NCI-H226 (cell line): ENCODE results near the gene FREM2.

Experiments used
- DNase-seq: peaks from one replicate; pipeline ENCODE4 v3.0.0-alpha.2; 2015

Gene FREM2

GRCh38 chr13:38905861-38906260 is 219.0 kb downstream of the FREM2 start:
- no peak for DNase-seq

- no peak for DNase-seq
These were observed 221.7 kb downstream of the FREM2 start for GRCh38 chr13:38908574-38908973.

DNA sequence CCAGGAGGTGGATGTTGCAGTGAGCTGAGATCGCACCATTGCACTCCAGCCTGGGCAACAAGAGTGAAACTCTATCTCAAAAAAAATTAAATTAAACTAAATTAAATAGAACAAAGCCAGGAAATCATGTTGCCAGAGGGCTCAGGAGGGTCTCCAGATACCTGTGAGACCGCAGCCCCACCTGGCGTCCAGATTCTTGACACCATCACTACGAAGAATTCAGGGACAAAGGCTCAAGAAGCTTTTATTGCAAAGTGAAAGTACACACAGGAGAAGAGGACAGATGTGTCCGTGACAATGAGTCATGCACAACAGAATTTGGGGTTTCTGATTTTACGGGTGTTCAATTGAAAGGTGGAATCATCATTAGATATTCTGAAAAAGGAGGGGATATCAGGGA is 227.2 kb downstream of the FREM2 start:
- no peak for DNase-seq

DNA sequence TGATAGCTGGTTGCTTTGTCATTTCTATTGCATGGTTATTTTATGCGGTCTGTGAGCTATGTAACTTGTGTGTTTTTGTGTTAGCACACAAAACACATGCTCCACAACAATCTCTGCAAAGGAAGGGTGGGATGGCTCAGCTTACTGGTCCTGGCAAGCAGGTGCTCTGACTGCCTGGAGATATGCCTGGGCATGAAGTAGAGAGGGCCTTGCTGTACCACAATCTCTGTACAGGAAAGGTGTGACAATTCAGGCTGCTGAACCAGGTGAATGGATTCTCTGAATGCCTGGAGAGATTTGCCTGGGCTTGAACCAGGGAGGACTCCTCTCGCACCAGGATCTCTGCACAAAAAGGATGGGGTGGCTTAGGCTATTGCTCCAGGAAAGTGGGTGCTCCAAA is 234.2 kb downstream of the FREM2 start:
- DNase-seq: no peak

DNA sequence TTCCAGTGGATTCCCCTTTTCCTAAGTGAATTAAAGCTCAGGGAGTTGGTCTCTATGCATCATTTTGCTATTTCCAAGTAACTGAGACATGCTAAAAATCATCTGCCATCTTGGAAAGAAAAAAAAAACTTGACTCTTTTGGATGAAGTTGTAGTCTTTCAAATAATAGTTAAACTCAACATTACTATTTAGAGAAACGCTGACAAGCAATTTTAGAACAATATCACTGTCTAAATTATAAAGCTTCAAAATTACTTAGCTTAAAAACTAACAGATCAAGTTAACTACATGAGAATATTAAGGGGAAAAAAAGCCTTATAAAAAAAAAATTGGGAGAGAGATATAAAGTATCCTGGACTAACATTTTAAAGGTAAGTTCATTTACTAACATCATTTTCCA is 235.3 kb downstream of the FREM2 start:
- no peak for DNase-seq

DNA sequence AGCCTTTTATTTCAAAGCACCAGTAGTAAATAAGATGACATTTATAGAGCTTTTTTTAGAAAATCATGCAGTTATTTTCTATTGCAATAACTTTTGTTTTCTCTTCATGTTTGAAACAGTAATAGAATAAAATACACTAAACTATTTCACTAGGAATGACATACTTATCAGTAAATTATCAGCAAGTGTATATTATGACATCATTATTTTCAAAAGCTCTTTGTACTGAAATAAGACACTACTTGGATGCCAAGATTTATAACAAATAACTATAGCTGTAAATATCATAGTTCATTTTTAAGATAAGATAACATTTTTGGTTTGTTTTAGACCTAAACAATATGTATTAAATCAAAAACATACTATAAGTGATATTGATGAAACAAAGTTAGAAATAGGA is 246.9 kb downstream of the FREM2 start:
- no peak for DNase-seq
